Epithelial cell of proximal tubule (primary cell): ENCODE measurements around the gene MC3R. TPM values are rescaled to one million over a fixed set of nuclear protein-coding genes. Genes with fewer than 3 reads are reported as not detected.

Experiments
- DNase-seq: peaks from one replicate; pipeline ENCODE4 v3.0.0-alpha.2; 2011; ENCODE audit warnings: low read depth
- H3K4me3 ChIP-seq: 2 replicates; pipeline ENCODE4 v1.5.1; 2011; ENCODE audit warnings: low read depth, mild to moderate bottlenecking, low read length
- total RNA-seq: library from RNA; depleted of rRNA; stranded (reverse); fragments of >200 nt; gene quantifications from 2 replicates; pipeline ENCODE4 v1.2.3, GENCODE V29; 2015
- TF ChIP-seq, protein P1 (sequence below): conservative IDR thresholded peaks from 2 replicates; pipeline ENCODE4 v1.5.1; 2012; ENCODE audit warnings: low read depth, mild to moderate bottlenecking, low read length

Gene MC3R
- total RNA-seq, 1 donor from 2014 or later, result not detected

DNA sequence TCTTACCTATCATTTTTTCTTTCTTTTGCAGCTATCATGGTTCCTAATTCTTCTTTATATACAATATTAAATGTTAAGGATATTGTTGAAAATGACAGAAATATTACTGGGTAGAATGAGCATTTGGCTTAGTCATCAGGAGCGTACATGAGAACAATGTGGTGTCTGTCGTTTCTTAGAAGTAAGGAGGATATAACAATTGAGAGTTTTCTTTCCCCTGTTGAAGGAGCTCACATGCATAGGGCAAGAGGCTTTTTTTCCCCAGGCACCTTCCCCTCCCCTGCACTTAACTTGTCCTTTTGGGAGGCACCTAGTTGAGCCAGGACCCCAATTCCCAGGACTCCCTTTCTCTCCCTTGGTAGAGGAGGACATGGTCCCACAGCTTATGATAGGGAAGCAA lies 25.0 kb downstream of the MC3R start:
- H3K4me3 ChIP-seq, result no peak overlapping the region
- no peak for DNase-seq
- TF ChIP-seq, protein P1, sequence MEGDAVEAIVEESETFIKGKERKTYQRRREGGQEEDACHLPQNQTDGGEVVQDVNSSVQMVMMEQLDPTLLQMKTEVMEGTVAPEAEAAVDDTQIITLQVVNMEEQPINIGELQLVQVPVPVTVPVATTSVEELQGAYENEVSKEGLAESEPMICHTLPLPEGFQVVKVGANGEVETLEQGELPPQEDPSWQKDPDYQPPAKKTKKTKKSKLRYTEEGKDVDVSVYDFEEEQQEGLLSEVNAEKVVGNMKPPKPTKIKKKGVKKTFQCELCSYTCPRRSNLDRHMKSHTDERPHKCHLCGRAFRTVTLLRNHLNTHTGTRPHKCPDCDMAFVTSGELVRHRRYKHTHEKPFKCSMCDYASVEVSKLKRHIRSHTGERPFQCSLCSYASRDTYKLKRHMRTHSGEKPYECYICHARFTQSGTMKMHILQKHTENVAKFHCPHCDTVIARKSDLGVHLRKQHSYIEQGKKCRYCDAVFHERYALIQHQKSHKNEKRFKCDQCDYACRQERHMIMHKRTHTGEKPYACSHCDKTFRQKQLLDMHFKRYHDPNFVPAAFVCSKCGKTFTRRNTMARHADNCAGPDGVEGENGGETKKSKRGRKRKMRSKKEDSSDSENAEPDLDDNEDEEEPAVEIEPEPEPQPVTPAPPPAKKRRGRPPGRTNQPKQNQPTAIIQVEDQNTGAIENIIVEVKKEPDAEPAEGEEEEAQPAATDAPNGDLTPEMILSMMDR, result no peak

DNA sequence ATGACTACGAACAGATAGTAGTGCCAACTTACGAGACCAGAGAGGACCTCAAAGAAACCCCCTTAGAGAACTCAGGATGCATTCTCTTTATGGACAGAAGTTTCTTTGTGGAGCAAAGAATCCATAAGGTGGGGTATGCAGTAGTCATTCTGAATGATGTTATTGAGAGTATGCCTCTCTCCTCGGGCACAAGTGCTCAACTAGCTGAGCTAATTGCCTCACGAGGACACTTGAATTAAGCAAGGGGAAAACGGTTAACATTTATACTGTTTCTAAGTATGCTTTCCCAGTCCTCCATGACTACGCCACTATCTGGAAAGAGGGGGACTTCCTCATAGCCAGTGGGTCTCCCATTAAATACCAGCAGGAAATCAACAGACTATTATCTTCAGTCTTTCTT lies 25.6 kb downstream of the MC3R start:
- no peak overlapping the region for H3K4me3 ChIP-seq
- TF ChIP-seq, protein P1, result no peak
- DNase-seq, result no peak

DNA sequence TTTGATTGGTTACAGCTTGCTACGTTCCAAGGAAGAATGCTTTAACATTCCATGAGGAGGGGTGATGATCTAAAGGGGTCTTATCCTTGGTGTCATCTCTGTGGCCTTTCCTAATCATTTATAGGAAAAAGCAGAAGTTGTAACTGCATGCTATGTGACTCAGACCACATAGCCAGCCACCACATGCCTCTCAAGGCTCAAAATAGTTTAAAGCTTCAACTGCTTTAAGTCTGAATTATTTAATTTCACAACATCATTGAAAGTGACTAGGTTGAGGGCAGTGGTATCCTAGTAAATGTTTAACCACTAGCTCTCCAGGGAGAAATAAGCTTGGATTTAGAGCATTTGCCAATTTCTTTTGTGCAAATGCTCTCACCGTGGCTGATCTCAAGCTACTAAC lies 29.7 kb downstream of the MC3R start:
- TF ChIP-seq, protein P1, result no peak
- DNase-seq, result no peak
- no peak overlapping the region for H3K4me3 ChIP-seq

DNA sequence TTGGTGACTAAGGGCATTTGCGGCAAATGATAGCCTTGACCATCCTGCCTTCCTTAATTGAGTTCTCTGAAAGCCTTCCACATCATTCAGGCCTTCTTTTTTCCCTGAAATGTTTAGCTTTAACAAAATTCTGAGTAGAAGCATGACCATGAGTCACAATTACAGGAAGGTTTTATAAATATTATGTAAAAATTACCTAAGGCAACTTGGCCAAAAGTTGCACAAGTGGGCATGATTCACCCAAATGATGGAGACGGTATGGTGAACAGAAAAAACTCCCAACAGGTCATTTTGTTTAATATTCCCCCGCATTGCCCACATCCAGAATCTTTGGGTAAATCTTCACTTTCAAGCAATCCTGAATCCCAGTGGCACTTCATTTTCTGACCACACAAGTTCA lies 37.0 kb downstream of the MC3R start:
- TF ChIP-seq, protein P1, result no peak
- H3K4me3 ChIP-seq, result no peak overlapping the region
- no peak for DNase-seq

DNA sequence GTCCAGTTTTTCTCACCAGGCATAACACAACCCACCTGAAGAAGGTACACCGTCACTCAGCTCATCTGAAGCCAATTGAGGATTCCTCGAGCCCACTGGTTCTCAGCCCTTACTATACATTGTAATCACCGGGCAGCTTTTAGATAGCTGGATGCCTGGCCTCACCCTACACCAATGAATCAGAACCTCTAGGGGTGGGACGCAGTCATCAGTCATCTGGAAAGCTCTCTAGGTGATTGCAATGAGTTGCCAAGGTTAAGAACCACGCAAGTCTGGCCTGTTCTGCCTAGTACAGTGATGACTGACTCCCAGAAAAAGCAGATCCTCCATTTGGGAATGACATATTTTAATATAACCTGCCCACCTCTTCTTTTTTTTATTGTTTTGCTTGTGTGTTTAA lies 41.1 kb downstream of the MC3R start:
- no peak for DNase-seq
- TF ChIP-seq, protein P1, result no peak
- H3K4me3 ChIP-seq, result no peak overlapping the region

DNA sequence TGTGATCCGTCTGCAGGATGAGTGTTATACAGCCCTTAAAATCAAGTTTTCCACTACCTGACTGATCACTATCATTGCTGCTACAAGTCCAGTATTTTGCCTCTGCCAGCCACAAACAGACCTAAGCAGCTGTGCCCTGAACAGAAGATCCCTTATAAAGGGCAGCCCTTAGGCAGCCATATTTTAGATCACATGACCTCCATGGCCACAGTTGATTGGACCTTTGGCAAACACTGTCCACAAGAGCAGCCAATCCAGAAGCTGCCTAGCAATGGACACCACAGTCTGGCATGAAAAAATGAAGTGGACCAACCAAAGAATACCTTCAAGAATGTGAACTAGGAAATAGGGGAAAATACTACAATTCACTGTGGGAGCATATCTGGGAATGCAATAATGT lies 50.8 kb downstream of the MC3R start:
- TF ChIP-seq, protein P1, result no peak
- no peak for DNase-seq
- H3K4me3 ChIP-seq, result no peak overlapping the region

Other genes with a start within 250 kb of the MC3R start
- gene CBLN4, start 243.2 kb upstream of the MC3R start, total RNA-seq, result not detected in 2 replicates
- gene FAM210B, start 110.2 kb downstream of the MC3R start, total RNA-seq, result 27.1 and 27.2 TPM in 2 replicates
- gene AURKA, start 143.5 kb downstream of the MC3R start, total RNA-seq, result 83.9 and 116 TPM in 2 replicates
- gene CSTF1, start 143.9 kb downstream of the MC3R start, total RNA-seq, result 21.6 and 39.4 TPM in 2 replicates
- under 0.01 and 0.14 TPM in 2 replicates for gene CASS4, start 163.5 kb downstream of the MC3R start, total RNA-seq
- 50.0 and 58.5 TPM in 2 replicates for gene RTF2, start 219.9 kb downstream of the MC3R start, total RNA-seq